ENCODE measurements around the gene ARID3A.

The ARID3A gene

GRCh38 chr19:1006711-1007398, 81.0 kb downstream of the ARID3A start:
- DNase-seq: no peak

- no peak for DNase-seq
Observed at GRCh38 chr19:1007399-1008251, 81.8 kb downstream of the ARID3A start.

- no peak for DNase-seq
Observed at GRCh38 chr19:1008268-1009040, 82.6 kb downstream of the ARID3A start.

GRCh38 chr19:1009041-1009980, 83.5 kb downstream of the ARID3A start:
- no peak for DNase-seq

GRCh38 chr19:1009981-1010538, 84.2 kb downstream of the ARID3A start:
- DNase-seq: no peak

- no peak for DNase-seq
Observed at GRCh38 chr19:1010586-1011510, 85.0 kb downstream of the ARID3A start.

- no peak for DNase-seq
Observed at GRCh38 chr19:1011831-1012333, 86.0 kb downstream of the ARID3A start.

- DNase-seq: no peak
Observed at GRCh38 chr19:1012334-1012733, 86.5 kb downstream of the ARID3A start.

- DNase-seq: no peak
Observed at GRCh38 chr19:1013218-1013617, 87.4 kb downstream of the ARID3A start.

GRCh38 chr19:1014161-1015060, 88.6 kb downstream of the ARID3A start:
- no peak for DNase-seq

- peak in 1 of 14 donors; percentile 11 for DNase-seq
Observed at GRCh38 chr19:1015061-1015781, 89.4 kb downstream of the ARID3A start.

- no peak for DNase-seq
Observed at GRCh38 chr19:1015782-1016646, 90.2 kb downstream of the ARID3A start.

GRCh38 chr19:1016647-1017114, 90.8 kb downstream of the ARID3A start:
- peak in 1 of 14 donors; percentile 11 for DNase-seq

- DNase-seq: no peak
Observed at GRCh38 chr19:1017115-1017905, 91.5 kb downstream of the ARID3A start.

- no peak for DNase-seq
Observed at GRCh38 chr19:1017906-1018305, 92.1 kb downstream of the ARID3A start.

GRCh38 chr19:1018393-1018792, 92.6 kb downstream of the ARID3A start:
- no peak for DNase-seq
